ENCODE measurements around the gene ACTR5. TPM values are rescaled to one million over a fixed set of nuclear protein-coding genes. Genes with fewer than 3 reads are reported as not detected.

The ACTR5 gene
- polyA plus RNA-seq, 1 of the 3 experiments (the other 2 are of a cell fraction), result 9.7 TPM

GRCh38 chr20:38776363-38776762 lies 28.1 kb downstream of the ACTR5 start:
- CTCF ChIA-PET, result interaction anchor here (1.5 to 1.6 kb wide), 2 partner anchors 117 to 131 kb away, joined by 4 to 5 read pairs; no protein-coding TSS in a partner anchor
- H3K9ac ChIP-seq, result no peak overlapping the region
- no peaks in the 10 kb centered on the region for H3K9me3 ChIP-seq
- no peaks in the 10 kb centered on the region for H3K4me1 ChIP-seq (ENCODE audit: control insufficient read depth in 1 of 2, insufficient read depth in 2 of 2, low read depth in 1 of 2, low read length in 1 of 2)
- H3K36me3 ChIP-seq (replicated peaks in 1 of 2; ENCODE audit: control insufficient read depth in 1 of 2, insufficient read depth in 2 of 2, low read length in 1 of 2), result peaks cover 27% of the 10 kb centered on the region in 2 experiments
- no peak for DNase-seq
- no peaks in the 10 kb centered on the region for H3K27me3 ChIP-seq (ENCODE audit: insufficient read depth)
- H2AFZ ChIP-seq (ENCODE audit: low read depth), result no peak overlapping the region
- H3K4me2 ChIP-seq, result no peak overlapping the region
- WGBS (ENCODE audit: low lambda C conversion rate), result 97% methylated on average over 11 of the region's 11 CpGs
- no peak for TF ChIP-seq GABPA (IDR thresholded peaks at IDR 0.05; ENCODE audit: low read depth)
- no peak for TF ChIP-seq USF2 (IDR thresholded peaks at IDR 0.05; ENCODE audit: borderline replicate concordance, low read depth, low read length)
- no peak for TF ChIP-seq YY1 (IDR thresholded peaks at IDR 0.05; ENCODE audit: low read depth)
- no peak for TF ChIP-seq RCOR1 (IDR thresholded peaks at IDR 0.05; ENCODE audit: low read length)
- no peak for TF ChIP-seq FOSL2 (IDR thresholded peaks at IDR 0.05; ENCODE audit: borderline replicate concordance, low read depth)
- TF ChIP-seq POLR2AphosphoS5 (IDR thresholded peaks at IDR 0.05; ENCODE audit: low read depth, low read length), result no peak
- no peak for TF ChIP-seq RXRA (IDR thresholded peaks at IDR 0.05; ENCODE audit: borderline replicate concordance, low read depth)
- TF ChIP-seq ELF1 (IDR thresholded peaks at IDR 0.05), result no peak
- POLR2A ChIA-PET, result no interaction called here
- H3K79me2 ChIP-seq (ENCODE audit: insufficient read depth), result no peaks in the 10 kb centered on the region
- H3K4me3 ChIP-seq (ENCODE audit: low read depth in 2 of 2, low read length in 1 of 2), result no peak overlapping the region
- H4K20me1 ChIP-seq (ENCODE audit: insufficient read depth), result no peaks in the 10 kb centered on the region
- no peaks in the 10 kb centered on the region for H3F3A ChIP-seq (replicated peaks; ENCODE audit: insufficient read depth)
- H3K27ac ChIP-seq (ENCODE audit: low read depth in 2 of 2, low read length in 1 of 2), result no peak overlapping the region
- H3K9me2 ChIP-seq, result no peaks in the 10 kb centered on the region

GRCh38 chr20:38779247-38780097 lies 31.2 kb downstream of the ACTR5 start:
- H3K9me3 ChIP-seq, result no peaks in the 10 kb centered on the region
- POLR2A ChIA-PET, result no interaction called here
- H3K4me3 ChIP-seq (ENCODE audit: low read depth in 2 of 2, low read length in 1 of 2), result no peak overlapping the region
- CTCF ChIA-PET, result interaction anchor here (0.6 to 1.5 kb wide), 2 partner anchors 11 to 13 kb away, joined by 3 to 9 read pairs; no protein-coding TSS in a partner anchor
- peaks cover 1 to 8% of the 10 kb centered on the region in 2 experiments for H3K36me3 ChIP-seq (replicated peaks in 1 of 2; ENCODE audit: control insufficient read depth in 1 of 2, insufficient read depth in 2 of 2, low read length in 1 of 2)
- no peak for TF ChIP-seq TCF12 (IDR thresholded peaks at IDR 0.05)
- no peak for TF ChIP-seq GATA2 (CRISPR knock-in tag; IDR thresholded peaks at IDR 0.05)
- TF ChIP-seq ZBTB33 (IDR thresholded peaks at IDR 0.05; ENCODE audit: borderline replicate concordance, low read depth), result no peak
- TF ChIP-seq CHD2 (IDR thresholded peaks at IDR 0.05; ENCODE audit: low read length, partially characterized antibody), result no peak
- no peak for TF ChIP-seq FOXM1 (IDR thresholded peaks at IDR 0.05; ENCODE audit: low read depth)
- no peak for TF ChIP-seq RFX5 (IDR thresholded peaks at IDR 0.05; ENCODE audit: low read length)
- TF ChIP-seq MAX (IDR thresholded peaks at IDR 0.05; ENCODE audit: low read depth), result no peak
- no peak overlapping the region for H3K27ac ChIP-seq (ENCODE audit: low read depth in 2 of 2, low read length in 1 of 2)
- no peak overlapping the region for H2AFZ ChIP-seq (ENCODE audit: low read depth)
- 88% methylated on average over 17 of the region's 19 CpGs for WGBS (ENCODE audit: low lambda C conversion rate)
- H3K4me2 ChIP-seq, result no peak overlapping the region
- H3K4me1 ChIP-seq (ENCODE audit: control insufficient read depth in 1 of 2, insufficient read depth in 2 of 2, low read depth in 1 of 2, low read length in 1 of 2), result no peaks in the 10 kb centered on the region
- no peaks in the 10 kb centered on the region for H3F3A ChIP-seq (replicated peaks; ENCODE audit: insufficient read depth)
- H3K9me2 ChIP-seq, result no peaks in the 10 kb centered on the region
- no peaks in the 10 kb centered on the region for H4K20me1 ChIP-seq (ENCODE audit: insufficient read depth)
- no peak overlapping the region for H3K9ac ChIP-seq
- no peak for DNase-seq
- no peaks in the 10 kb centered on the region for H3K27me3 ChIP-seq (ENCODE audit: insufficient read depth)
- H3K79me2 ChIP-seq (ENCODE audit: insufficient read depth), result no peaks in the 10 kb centered on the region

Data from SK-N-SH (cell line).